Activated CD4-positive, alpha-beta T cell treated with anti-CD3 and anti-CD28 coated beads, Interleukin-2, amount 50 U/mL, for 16 hours (primary cell): ENCODE measurements around the gene CBL.

Experiments used
- DNase-seq: peaks from one replicate; pipeline ENCODE4 v3.0.0-alpha.2; 2020

The CBL gene

GRCh38 chr11:119335091-119335654 lies 129.0 kb downstream of the CBL start:
- DNase-seq = no peak

GRCh38 chr11:119335655-119336543 lies 129.8 kb downstream of the CBL start:
- no peak for DNase-seq

- DNase-seq = no peak
Measured at GRCh38 chr11:119336744-119337469, 130.8 kb downstream of the CBL start.

GRCh38 chr11:119337581-119338317 lies 131.6 kb downstream of the CBL start:
- DNase-seq = no peak

GRCh38 chr11:119338318-119338890 lies 132.3 kb downstream of the CBL start:
- peak; percentile 79 for DNase-seq

- no peak for DNase-seq
Measured at GRCh38 chr11:119338965-119339588, 132.9 kb downstream of the CBL start.

- no peak for DNase-seq
Measured at GRCh38 chr11:119339589-119340334, 133.6 kb downstream of the CBL start.

- DNase-seq = no peak
Measured at GRCh38 chr11:119340335-119341221, 134.4 kb downstream of the CBL start, which contains the start of gene C1QTNF5. Gene C1QTNF5 (minus strand): TSS chr11:119340883. CDS start chr11:119340397, 486 bp downstream.

GRCh38 chr11:119341222-119342022 lies 135.3 kb downstream of the CBL start:
- DNase-seq = no peak

GRCh38 chr11:119342023-119342300 lies 135.8 kb downstream of the CBL start:
- DNase-seq = no peak

- no peak for DNase-seq
Measured at GRCh38 chr11:119342362-119343130, 136.4 kb downstream of the CBL start.

- no peak for DNase-seq
Measured at GRCh38 chr11:119343726-119344125, 137.6 kb downstream of the CBL start.

GRCh38 chr11:119344291-119345010 lies 138.3 kb downstream of the CBL start:
- DNase-seq = no peak

GRCh38 chr11:119345685-119346084 lies 139.5 kb downstream of the CBL start:
- no peak for DNase-seq

- no peak for DNase-seq
Measured at GRCh38 chr11:119346605-119347004, 140.5 kb downstream of the CBL start, which contains the start of gene MFRP. Gene MFRP (minus strand): TSS chr11:119346705. CDS start chr11:119346513, 192 bp downstream.

- DNase-seq = no peak
Measured at GRCh38 chr11:119347242-119347641, 141.1 kb downstream of the CBL start.

- no peak for DNase-seq
Measured at GRCh38 chr11:119347940-119348605, 141.9 kb downstream of the CBL start.
